Stomach (tissue), 4 donors: ENCODE data around the gene TCP10L.

Experiments used
- EP300 ChIP-seq: sonication (generic); formaldehyde crosslinking; IDR thresholded peaks from one replicate; pipeline ENCODE4 v1.6.1; 2017; ENCODE audit warnings: antibody characterized with exemption
- POLR2A ChIP-seq, 4 donors: fragments of 450-650 bp; IDR thresholded peaks; one replicate each; pipeline ENCODE4 v1.6.1; 2016; ENCODE audit warnings: antibody characterized with exemption in 4 of 4, control low read depth in 2 of 4, mild to moderate bottlenecking in 1 of 4, moderate library complexity in 1 of 4
- POLR2AphosphoS5 ChIP-seq, 3 donors: sonication (generic); formaldehyde crosslinking; IDR thresholded peaks; one replicate each; pipeline ENCODE4 v1.6.1; 2016; ENCODE audit warnings: antibody characterized with exemption in 3 of 3

- TF ChIP-seq POLR2A (IDR thresholded peaks at IDR 0.05) (no peak), EP300 (no peak), POLR2AphosphoS5 (IDR thresholded peaks at IDR 0.05) (no peak)
Measured at GRCh38 chr21:32612999-32613337, 27.6 kb upstream of the TCP10L start.
